Liver (tissue), 3 donors: ENCODE measurements around the gene SNX3.

ENCODE experiments used
- CTCF ChIP-seq: fragments of 150-350 bp; IDR thresholded peaks from 2 replicates; pipeline ENCODE4 v1.5.1; 2017; ENCODE audit warnings: improper control_type of control experiment, low read depth, low read length; ENCODE audit not compliant: missing input control
- JUND ChIP-seq, 2 donors: IDR thresholded peaks; 2 replicates each; pipeline ENCODE4 v1.6.1; 2016; ENCODE audit warnings: antibody characterized with exemption in 2 of 2
- RAD21 ChIP-seq, 2 donors: IDR thresholded peaks; 2 replicates each; pipeline ENCODE4 v1.6.1; 2016; ENCODE audit warnings: antibody characterized with exemption in 2 of 2, mild to moderate bottlenecking in 2 of 2
- SP1 ChIP-seq: IDR thresholded peaks from 2 replicates; pipeline ENCODE4 v1.6.1; 2018; ENCODE audit warnings: antibody characterized with exemption, mild to moderate bottlenecking
- ZBTB33 ChIP-seq: IDR thresholded peaks from 2 replicates; pipeline ENCODE4 v1.6.1; 2016; ENCODE audit warnings: antibody characterized with exemption
- donor health status: healthy.
- donor health status: healthy.

DNA sequence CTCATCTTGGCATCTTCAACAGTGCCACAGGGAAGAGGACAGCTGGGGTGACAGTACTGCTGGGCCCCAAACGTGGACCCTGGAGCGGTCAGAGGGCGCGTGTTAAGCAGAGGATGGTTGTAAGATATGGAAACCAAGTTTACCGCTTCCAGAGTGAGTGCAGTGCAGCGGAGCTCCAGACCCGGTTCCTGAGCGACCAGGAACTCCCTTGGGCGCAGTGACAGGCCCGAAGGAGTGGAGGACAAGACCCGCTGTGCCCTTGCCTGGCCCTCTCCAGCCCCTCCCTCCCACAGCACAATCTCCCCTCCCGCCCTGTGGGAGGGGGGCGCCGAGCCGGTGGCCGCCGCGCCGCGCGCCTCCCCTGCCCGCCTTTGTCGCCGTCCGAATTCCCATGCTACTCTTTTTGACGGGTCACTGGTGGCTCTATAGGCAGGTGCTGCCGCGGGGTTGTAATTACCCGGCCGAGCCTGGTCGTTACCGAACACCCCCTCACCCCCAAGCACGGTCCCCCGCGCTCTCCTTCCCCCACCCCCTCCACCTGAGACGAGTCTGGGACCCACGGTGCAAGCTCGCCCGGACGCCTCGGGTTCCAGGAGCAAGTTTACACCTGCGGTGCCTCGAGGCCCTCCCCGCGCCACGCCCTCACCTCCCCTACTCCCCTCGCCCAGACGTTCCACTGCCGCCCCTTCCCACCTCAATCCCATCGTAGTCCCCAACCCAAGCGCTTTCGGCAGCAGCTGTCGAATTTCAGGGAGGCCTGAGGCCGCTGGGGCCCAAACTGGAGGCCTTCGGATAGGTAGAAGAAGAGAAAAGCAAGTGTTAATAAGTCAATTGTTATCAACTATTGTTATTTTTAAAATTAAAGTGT is 91.1 kb downstream of the SNX3 start:
- TF ChIP-seq RAD21 (IDR thresholded peaks at IDR 0.05): no peak
- no peak for TF ChIP-seq CTCF
- no peak for TF ChIP-seq JUND (IDR thresholded peaks at IDR 0.05)
- no peak for TF ChIP-seq ZBTB33
- no peak for TF ChIP-seq SP1
